Panc1 (cell line): ENCODE measurements around the gene MAPK4. TPM values are rescaled to one million over a fixed set of nuclear protein-coding genes. Genes with fewer than 3 reads are reported as not detected.
A peak's percentile ranks its signal among the peaks of the same experiment; 100 is the strongest.

Experiments used
- ATAC-seq: fragments of 200-7000 bp; cut with Tn5 transposase; 2 replicates; pipeline ENCODE4 v1.9.1; 2020; ENCODE audit warnings: mild to moderate bottlenecking, moderate library complexity
- BruUV-seq: library from RNA; stranded (reverse); fragments of 400-500 nt; replicated peaks from 2 replicates; lab custom pipeline; 2021; lab: Mats Ljungman, UMichigan
- CTCF ChIA-PET: fragments of 300-600 bp; sonication (Branson Sonifier 250); formaldehyde crosslinking; loops from one replicate; lab custom pipeline; 2022; ENCODE audit warnings: antibody characterized with exemption; lab: Charles Lee
- POLR2A ChIA-PET: fragments of 300-600 bp; sonication (Branson Sonifier 250); formaldehyde crosslinking; loops from one replicate; lab custom pipeline; 2022; ENCODE audit warnings: antibody characterized with exemption; lab: Charles Lee
- DNase-seq: peaks from one replicate; pipeline ENCODE4 v3.0.0-alpha.2; 2010; ENCODE audit warnings: low read depth, low spot score
- H3K27ac ChIP-seq: 2 replicates; pipeline ENCODE4 v1.5.1; 2011; ENCODE audit warnings: mild to moderate bottlenecking, low read length, inconsistent platforms
- H3K27me3 ChIP-seq: fragments of 200-500 bp; sonication (Bioruptor generic); 2 replicates; pipeline ENCODE4 v1.6.0; 2014; ENCODE audit warnings: low read length, inconsistent platforms; ENCODE audit not compliant: control insufficient read depth, insufficient read depth
- H3K36me3 ChIP-seq: fragments of 200-500 bp; sonication (Bioruptor generic); 2 replicates; pipeline ENCODE4 v1.5.1; 2014; ENCODE audit warnings: inconsistent platforms, mild to moderate bottlenecking, low read length, moderate library complexity; ENCODE audit not compliant: control insufficient read depth, insufficient read depth
- H3K4me1 ChIP-seq: 2 replicates; pipeline ENCODE4 v1.5.1; 2011; ENCODE audit warnings: inconsistent platforms, mild to moderate bottlenecking, low read length, moderate library complexity; ENCODE audit not compliant: control insufficient read depth, insufficient read depth
- H3K4me3 ChIP-seq, 2 experiments: 2 replicates each; pipeline ENCODE4 v1.5.1; 2011 to 2012; ENCODE audit warnings: low read depth in 2 of 2, low read length in 2 of 2, mild to moderate bottlenecking in 2 of 2, inconsistent platforms in 1 of 2, moderate library complexity in 1 of 2
- H3K9me3 ChIP-seq: fragments of 200-500 bp; sonication (Bioruptor generic); 2 replicates; pipeline ENCODE4 v1.5.1; 2014; ENCODE audit warnings: low read depth, mild to moderate bottlenecking, inconsistent platforms, low read length, moderate library complexity; ENCODE audit not compliant: control insufficient read depth, insufficient read depth
- CTCF ChIP-seq: fragments of 450-650 bp; IDR thresholded peaks from 2 replicates; pipeline ENCODE4 v1.5.1; 2017; ENCODE audit warnings: mild to moderate bottlenecking
- POLR2AphosphoS5 ChIP-seq: IDR thresholded peaks from 2 replicates; pipeline ENCODE4 v1.6.1; 2012; ENCODE audit warnings: mild to moderate bottlenecking, low read depth, low read length, moderate library complexity
- REST ChIP-seq, 2 experiments: IDR thresholded peaks; 2 replicates each; pipeline ENCODE4 v1.6.1; 2011 to 2012; ENCODE audit warnings: low read depth in 2 of 2, control low read depth in 1 of 2, low read length in 1 of 2, mild to moderate bottlenecking in 1 of 2, moderate library complexity in 1 of 2; ENCODE audit not compliant: insufficient read depth in 1 of 2
- SIN3A ChIP-seq: IDR thresholded peaks from 2 replicates; pipeline ENCODE4 v1.6.1; 2012; ENCODE audit warnings: low read depth, mild to moderate bottlenecking, low read length, moderate library complexity, borderline replicate concordance; ENCODE audit not compliant: insufficient read depth
- TCF7L2 ChIP-seq: IDR thresholded peaks from 2 replicates; pipeline ENCODE4 v1.6.1; 2011; ENCODE audit warnings: mild to moderate bottlenecking, low read depth, low read length, inconsistent platforms
- in situ Hi-C: cut with HindIII; loops from 2 replicates; pipeline ENCODE4 v1.10.0; 2016; ENCODE audit warnings: low sequenced_read_pairs, low pct_unique_long_range_greater_than_20kb
- intact Hi-C: fragments of 100-400 bp; cut with micrococcal nuclease; formaldehyde crosslinking; loops from one replicate; pipeline ENCODE4 v1.10.0; 2022; ENCODE audit not compliant: unreplicated experiment
- total RNA-seq: library from RNA; stranded (reverse); gene quantifications from one replicate; pipeline ENCODE4 v1.2.1, GENCODE V29; 2021; ENCODE audit not compliant: unreplicated experiment

MAPK4 gene
- total RNA-seq, 1 experiment from 2014 or later, result not detected

GRCh38 chr18:50586710-50587109, 26.8 kb downstream of the MAPK4 start:
- BruUV-seq, result no TSS peak
- no peak overlapping the region for H3K27ac ChIP-seq
- ATAC-seq, result no peak
- DNase-seq, result no peak
- intact Hi-C loops, result no loop called here
- H3K9me3 ChIP-seq, result no peaks in the 10 kb centered on the region
- TF ChIP-seq REST (IDR thresholded peaks at IDR 0.05; ENCODE audit: insufficient read depth in 1 of 2, low read depth in 2 of 2, low read length in 1 of 2) (no peak), CTCF (peak; percentile 9; the same call in 1 of the 2 replicates)
- ChIA-PET POLR2A (no interaction called here), CTCF (no interaction called here)
- no peak overlapping the region for H3K4me3 ChIP-seq
- no peaks in the 10 kb centered on the region for H3K4me1 ChIP-seq
- in situ Hi-C loops, result no loop called here
- no peaks in the 10 kb centered on the region for H3K36me3 ChIP-seq
- no peaks in the 10 kb centered on the region for H3K27me3 ChIP-seq

GRCh38 chr18:50590593-50590992, 30.7 kb downstream of the MAPK4 start:
- ATAC-seq, result no peak
- H3K36me3 ChIP-seq, result no peaks in the 10 kb centered on the region
- no TSS peak for BruUV-seq

More at GRCh38 chr18:50590593-50590992, 30.7 kb downstream of the MAPK4 start:
- TF ChIP-seq CTCF (no peak), TCF7L2 (no peak), REST (IDR thresholded peaks at IDR 0.05; ENCODE audit: insufficient read depth in 1 of 2, low read depth in 2 of 2, low read length in 1 of 2) (no peak), SIN3A (no peak), POLR2AphosphoS5 (no peak)
- ChIA-PET CTCF (no interaction called here), POLR2A (interaction anchor here (0.5 kb wide), 1 partner anchor 85 kb away, joined by 14 read pairs; no protein-coding TSS in a partner anchor)
- no peak for DNase-seq
- intact Hi-C loops, result no loop called here
- no peaks in the 10 kb centered on the region for H3K27me3 ChIP-seq
- no peak overlapping the region for H3K27ac ChIP-seq
- no peak overlapping the region for H3K4me3 ChIP-seq
- no peaks in the 10 kb centered on the region for H3K4me1 ChIP-seq
- H3K9me3 ChIP-seq, result no peaks in the 10 kb centered on the region
- in situ Hi-C loops, result no loop called here
